ENCODE measurements around the gene SPRN.

- no peak for TF ChIP-seq CTCF (IDR thresholded peaks at IDR 0.05)
- no peak for TF ChIP-seq POLR2A (IDR thresholded peaks at IDR 0.05)
These were observed 36.0 kb downstream of the SPRN start for GRCh38 chr10:133388236-133388972.

Data from lower leg skin (tissue), 3 donors.